BE2C (cell line): Measurements from ENCODE around the gene HIVEP3.
A peak's percentile ranks its signal among the peaks of the same experiment; 100 is the strongest.

Experiments used
- DNase-seq: peaks from one replicate; pipeline ENCODE4 v3.0.0-alpha.2; 2020
- H3K27me3 ChIP-seq: fragments of 250-450 bp; sonication (Bioruptor Pico); 2 replicates; pipeline ENCODE4 v1.5.1; 2020; ENCODE audit warnings: mild to moderate bottlenecking
- H3K36me3 ChIP-seq: fragments of 250-450 bp; sonication (Bioruptor Pico); 2 replicates; pipeline ENCODE4 v1.5.1; 2020; ENCODE audit warnings: mild to moderate bottlenecking
- H3K4me1 ChIP-seq: fragments of 250-450 bp; sonication (Bioruptor Pico); 2 replicates; pipeline ENCODE4 v1.5.1; 2020
- H3K4me3 ChIP-seq: 2 replicates; pipeline ENCODE4 v1.5.1; 2011; ENCODE audit warnings: low read depth, low read length
- H3K9me3 ChIP-seq: fragments of 250-450 bp; sonication (Bioruptor Pico); 2 replicates; pipeline ENCODE4 v1.5.1; 2020
- TF ChIP-seq, protein P1 (sequence below): IDR thresholded peaks from 2 replicates; pipeline ENCODE4 v1.5.1; 2012; ENCODE audit warnings: mild to moderate bottlenecking, low read depth, low read length

The HIVEP3 gene

GRCh38 chr1:41607808-41608207 lies 310.9 kb downstream of the HIVEP3 start:
- TF ChIP-seq, protein P1, sequence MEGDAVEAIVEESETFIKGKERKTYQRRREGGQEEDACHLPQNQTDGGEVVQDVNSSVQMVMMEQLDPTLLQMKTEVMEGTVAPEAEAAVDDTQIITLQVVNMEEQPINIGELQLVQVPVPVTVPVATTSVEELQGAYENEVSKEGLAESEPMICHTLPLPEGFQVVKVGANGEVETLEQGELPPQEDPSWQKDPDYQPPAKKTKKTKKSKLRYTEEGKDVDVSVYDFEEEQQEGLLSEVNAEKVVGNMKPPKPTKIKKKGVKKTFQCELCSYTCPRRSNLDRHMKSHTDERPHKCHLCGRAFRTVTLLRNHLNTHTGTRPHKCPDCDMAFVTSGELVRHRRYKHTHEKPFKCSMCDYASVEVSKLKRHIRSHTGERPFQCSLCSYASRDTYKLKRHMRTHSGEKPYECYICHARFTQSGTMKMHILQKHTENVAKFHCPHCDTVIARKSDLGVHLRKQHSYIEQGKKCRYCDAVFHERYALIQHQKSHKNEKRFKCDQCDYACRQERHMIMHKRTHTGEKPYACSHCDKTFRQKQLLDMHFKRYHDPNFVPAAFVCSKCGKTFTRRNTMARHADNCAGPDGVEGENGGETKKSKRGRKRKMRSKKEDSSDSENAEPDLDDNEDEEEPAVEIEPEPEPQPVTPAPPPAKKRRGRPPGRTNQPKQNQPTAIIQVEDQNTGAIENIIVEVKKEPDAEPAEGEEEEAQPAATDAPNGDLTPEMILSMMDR = no peak
- no peaks in the 10 kb centered on the region for H3K36me3 ChIP-seq
- H3K27me3 ChIP-seq = no peaks in the 10 kb centered on the region
- H3K4me3 ChIP-seq = no peak overlapping the region
- no peak for DNase-seq
- H3K4me1 ChIP-seq = no peaks in the 10 kb centered on the region
- no peaks in the 10 kb centered on the region for H3K9me3 ChIP-seq

DNA sequence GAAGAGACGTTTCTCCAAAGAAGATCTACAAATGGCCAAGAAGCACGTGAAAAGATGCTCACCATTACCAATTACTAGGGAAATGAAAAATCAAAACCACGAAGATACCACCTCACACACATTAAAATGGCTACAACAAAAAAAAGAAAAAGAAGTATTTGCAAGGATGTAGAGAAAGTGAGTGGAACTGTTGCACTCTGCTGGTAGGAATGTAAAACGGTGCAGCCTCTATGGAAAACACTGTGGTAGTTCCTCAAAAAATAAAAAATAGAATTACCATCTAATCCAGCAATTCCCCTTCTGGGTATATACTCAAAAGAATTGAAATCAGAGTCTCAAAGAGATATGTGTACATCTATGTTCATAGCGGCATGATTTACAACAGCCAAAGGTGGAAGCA lies 318.8 kb downstream of the HIVEP3 start:
- H3K36me3 ChIP-seq = no peaks in the 10 kb centered on the region
- H3K27me3 ChIP-seq = no peaks in the 10 kb centered on the region
- no peak overlapping the region for H3K4me3 ChIP-seq
- H3K4me1 ChIP-seq = no peaks in the 10 kb centered on the region
- no peaks in the 10 kb centered on the region for H3K9me3 ChIP-seq
- no peak for DNase-seq
- TF ChIP-seq, protein P1 = peak; percentile 49

GRCh38 chr1:41598325-41598724 lies 320.4 kb downstream of the HIVEP3 start:
- DNase-seq = no peak
- no peaks in the 10 kb centered on the region for H3K36me3 ChIP-seq
- TF ChIP-seq, protein P1 = no peak
- no peak overlapping the region for H3K4me3 ChIP-seq
- H3K27me3 ChIP-seq = no peaks in the 10 kb centered on the region
- H3K9me3 ChIP-seq = no peaks in the 10 kb centered on the region
- no peaks in the 10 kb centered on the region for H3K4me1 ChIP-seq

GRCh38 chr1:41592451-41593125 lies 326.1 kb downstream of the HIVEP3 start:
- H3K4me1 ChIP-seq = no peaks in the 10 kb centered on the region
- no peaks in the 10 kb centered on the region for H3K9me3 ChIP-seq
- H3K36me3 ChIP-seq = no peaks in the 10 kb centered on the region
- DNase-seq = no peak
- H3K27me3 ChIP-seq = no peaks in the 10 kb centered on the region
- no peak overlapping the region for H3K4me3 ChIP-seq
- TF ChIP-seq, protein P1 = no peak

GRCh38 chr1:41591891-41592290 lies 326.8 kb downstream of the HIVEP3 start:
- Histone ChIP-seq H3K4me1 (no peaks in the 10 kb centered on the region), H3K9me3 (no peaks in the 10 kb centered on the region), H3K4me3 (no peak overlapping the region), H3K36me3 (no peaks in the 10 kb centered on the region), H3K27me3 (no peaks in the 10 kb centered on the region)
- TF ChIP-seq, protein P1 = no peak
- no peak for DNase-seq

DNA sequence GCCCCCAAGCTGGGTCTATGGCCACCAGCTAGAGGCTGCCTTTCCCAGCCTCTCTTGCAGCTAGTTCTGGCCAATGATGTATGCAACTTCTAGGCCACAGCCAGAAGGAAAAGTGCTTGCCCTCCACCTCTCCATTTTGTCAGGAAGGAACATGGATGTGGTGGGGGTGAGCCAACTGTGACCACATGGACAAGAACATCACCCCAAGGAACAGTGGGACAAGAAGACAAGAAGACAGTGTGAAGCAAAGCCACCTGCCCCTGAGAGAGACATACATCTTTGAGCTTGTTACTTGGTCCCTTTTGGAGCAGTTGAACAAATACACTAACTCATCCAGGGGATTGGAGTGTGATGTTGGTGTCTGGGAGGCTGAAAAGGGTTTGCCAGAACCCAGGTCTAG lies 328.4 kb downstream of the HIVEP3 start:
- no peaks in the 10 kb centered on the region for H3K27me3 ChIP-seq
- TF ChIP-seq, protein P1 = no peak
- H3K4me3 ChIP-seq = no peak overlapping the region
- DNase-seq = no peak
- no peaks in the 10 kb centered on the region for H3K36me3 ChIP-seq
- H3K9me3 ChIP-seq = no peaks in the 10 kb centered on the region
- H3K4me1 ChIP-seq = no peaks in the 10 kb centered on the region
